ENCODE results near the gene SKOR2.

The SKOR2 gene, protein sequence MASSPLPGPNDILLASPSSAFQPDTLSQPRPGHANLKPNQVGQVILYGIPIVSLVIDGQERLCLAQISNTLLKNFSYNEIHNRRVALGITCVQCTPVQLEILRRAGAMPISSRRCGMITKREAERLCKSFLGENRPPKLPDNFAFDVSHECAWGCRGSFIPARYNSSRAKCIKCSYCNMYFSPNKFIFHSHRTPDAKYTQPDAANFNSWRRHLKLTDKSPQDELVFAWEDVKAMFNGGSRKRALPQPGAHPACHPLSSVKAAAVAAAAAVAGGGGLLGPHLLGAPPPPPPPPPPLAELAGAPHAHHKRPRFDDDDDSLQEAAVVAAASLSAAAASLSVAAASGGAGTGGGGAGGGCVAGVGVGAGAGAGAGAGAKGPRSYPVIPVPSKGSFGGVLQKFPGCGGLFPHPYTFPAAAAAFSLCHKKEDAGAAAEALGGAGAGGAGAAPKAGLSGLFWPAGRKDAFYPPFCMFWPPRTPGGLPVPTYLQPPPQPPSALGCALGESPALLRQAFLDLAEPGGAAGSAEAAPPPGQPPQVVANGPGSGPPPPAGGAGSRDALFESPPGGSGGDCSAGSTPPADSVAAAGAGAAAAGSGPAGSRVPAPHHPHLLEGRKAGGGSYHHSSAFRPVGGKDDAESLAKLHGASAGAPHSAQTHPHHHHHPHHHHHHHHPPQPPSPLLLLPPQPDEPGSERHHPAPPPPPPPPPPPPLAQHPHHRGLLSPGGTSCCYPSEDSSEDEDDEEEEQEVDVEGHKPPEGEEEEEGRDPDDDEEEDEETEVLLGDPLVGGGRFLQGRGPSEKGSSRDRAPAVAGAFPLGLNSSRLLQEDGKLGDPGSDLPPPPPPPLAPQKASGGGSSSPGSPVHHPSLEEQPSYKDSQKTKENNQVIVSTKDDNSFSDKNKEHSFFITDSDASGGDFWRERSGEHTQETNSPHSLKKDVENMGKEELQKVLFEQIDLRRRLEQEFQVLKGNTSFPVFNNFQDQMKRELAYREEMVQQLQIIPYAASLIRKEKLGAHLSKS

DNA sequence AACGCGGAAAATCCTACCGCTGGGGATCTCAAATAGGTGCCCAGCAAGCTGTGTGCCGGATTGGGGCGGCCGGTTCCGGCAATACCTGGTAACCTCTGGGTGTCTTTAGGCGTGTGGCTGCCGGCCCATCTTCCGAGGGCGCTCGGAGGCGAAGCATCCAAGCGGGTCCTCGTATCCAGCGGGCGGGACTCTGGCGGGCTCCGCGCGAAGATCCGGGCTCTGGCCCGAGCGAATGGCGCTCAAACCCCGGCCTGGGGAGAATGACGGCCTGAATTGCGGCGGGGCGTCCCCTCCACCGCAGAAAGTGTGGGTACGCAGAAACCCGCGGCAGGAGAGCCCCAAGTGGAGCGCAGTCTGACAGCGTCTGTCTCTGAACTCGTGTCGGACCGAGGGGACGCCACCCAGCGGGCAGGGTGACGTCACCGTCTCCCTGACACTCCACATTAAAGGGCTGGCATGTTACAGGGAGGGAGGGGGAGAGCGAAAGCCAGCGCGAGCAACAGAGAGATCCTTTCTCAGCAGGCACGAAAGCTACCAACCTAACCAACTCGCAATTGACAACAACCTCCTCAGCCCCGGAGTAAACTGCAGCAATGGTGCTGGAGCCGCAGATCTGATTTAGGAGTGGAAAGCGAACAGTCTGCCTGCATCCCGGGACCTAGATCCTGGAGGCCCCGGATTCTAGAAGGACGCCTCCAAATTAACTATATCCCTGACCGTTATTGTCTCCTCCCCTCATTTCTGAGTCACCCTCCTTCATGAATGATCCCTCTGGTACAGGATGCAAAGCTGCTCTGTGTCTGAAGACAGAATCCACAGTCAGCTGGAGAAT, at the start of gene SKOR2:
Gene SKOR2 (minus strand): TSS at position 372 of the 832 bp plus-strand sequence. CDS start 2,477 bp downstream, outside the sequence.
- no peak for DNase-seq

DNA sequence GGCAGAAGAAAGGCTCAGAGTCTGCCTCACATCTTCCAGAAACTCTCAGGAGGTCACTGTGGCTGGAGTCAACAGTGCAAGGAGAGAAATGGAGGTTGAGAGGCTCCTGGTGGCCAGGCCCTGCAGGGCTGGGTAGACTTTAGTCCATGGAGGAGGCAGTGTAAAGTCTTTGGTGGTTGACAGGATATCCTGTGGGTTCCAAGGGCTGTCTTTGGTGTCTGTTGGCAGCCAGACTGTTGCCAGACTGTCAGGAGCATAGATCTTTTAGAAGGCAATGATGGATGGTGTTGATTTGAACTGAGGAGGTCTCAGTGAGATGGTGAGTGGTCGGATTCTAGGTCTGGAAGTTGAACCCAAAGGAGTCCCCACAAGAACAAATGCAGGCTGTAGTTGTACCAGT, 45.0 kb upstream of the SKOR2 start:
- no peak for DNase-seq

DNA sequence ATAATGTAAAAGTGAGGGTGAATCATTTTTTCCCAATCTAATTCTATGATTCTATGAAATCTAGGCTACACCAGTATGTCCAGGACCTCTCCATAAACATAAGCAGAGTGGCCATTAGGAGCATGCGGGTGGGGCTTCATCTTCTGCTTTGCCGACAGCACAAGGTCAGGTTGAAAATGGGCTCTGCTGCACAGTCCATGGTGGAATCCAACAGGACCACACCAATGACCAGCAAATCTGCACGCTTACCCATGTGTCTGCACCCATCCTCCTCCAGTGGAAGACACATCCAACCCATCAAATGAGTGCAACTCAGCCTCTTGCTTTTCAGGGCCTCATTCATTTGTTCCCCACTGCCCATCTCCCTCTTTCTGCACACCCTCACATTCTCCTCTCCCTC, 43.3 kb upstream of the SKOR2 start:
- no peak for DNase-seq

DNA sequence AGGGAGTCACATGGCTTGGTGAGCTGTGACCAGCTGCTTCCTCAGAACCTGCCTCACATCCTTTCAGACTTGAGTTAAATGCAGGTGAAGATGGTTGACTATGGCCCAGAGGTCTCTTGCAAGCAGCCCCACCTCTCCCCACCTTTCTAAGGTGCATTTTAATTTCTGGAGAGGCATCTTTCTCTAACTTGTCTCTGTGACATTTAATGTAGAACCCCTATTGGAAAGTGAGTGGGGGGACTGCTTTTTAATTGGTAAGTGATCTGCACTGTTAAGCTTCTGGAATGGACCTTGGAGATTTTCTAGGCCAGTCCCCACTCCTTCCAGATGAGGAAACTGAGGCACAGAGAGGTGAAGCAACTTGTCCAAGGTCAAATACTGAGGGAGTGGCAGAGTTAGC, 37.3 kb upstream of the SKOR2 start:
- no peak for DNase-seq

DNA sequence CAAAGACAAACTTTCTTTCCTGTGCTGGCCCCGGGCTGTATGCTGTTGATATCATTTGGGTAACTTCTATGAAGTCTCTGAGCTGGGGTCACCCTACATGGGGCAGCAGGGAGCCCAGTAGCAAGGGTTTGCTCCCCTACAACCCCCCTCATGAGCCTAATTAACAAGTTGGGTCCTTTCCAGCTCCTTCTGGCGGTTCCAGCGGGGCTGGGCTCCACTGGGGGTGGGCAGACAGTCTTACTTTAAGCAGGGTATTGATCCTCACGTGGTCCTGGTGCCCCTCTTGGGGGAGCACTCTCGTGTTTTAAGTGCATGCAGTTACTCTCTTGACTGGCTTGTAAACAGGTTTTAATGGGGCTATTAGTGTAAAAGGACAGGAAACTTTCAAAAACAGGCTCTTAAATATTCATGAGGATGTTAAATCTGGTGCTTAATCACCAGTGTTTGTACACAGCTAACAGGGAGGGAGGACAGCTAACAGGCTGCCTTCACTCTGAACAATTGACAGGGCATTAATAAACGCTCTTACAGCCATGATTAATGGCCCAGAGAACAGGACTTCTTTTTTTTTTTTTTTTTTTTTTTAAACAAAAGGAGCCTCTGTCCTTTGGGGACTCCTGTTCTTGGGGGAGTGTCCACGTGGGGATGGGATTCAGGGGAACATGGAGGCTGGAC, 36.6 kb upstream of the SKOR2 start:
- no peak for DNase-seq

DNA sequence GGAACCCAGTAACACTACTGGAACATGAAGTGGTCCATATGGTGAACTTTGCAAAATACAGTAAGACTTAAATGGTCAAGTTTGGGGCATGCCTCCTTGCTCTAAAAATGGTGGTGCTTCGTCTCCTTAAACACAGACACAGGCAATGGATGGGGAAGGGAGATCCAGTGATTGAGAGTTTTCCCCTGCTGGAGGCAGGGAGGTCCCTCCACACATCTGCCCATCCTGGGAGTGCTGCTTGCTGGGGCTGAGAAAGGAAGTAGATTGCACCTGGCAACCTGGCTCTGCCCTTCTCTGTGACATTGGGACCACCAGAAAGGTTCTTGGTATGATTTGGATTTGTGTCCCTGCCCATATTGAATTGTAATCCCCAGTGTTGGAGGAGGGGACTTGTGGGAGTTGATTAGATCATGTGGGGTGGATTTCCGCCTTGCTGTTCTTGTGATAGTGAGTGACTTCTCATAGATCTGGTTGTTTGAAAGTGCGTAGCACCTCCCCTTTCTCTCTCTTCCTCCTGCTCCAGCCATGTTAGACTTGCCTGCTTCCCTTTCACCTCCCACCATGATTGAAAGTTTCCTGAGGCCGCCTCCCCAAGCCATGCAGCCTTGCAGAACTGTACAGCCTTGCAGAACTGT, 35.4 kb upstream of the SKOR2 start:
- no peak for DNase-seq

DNA sequence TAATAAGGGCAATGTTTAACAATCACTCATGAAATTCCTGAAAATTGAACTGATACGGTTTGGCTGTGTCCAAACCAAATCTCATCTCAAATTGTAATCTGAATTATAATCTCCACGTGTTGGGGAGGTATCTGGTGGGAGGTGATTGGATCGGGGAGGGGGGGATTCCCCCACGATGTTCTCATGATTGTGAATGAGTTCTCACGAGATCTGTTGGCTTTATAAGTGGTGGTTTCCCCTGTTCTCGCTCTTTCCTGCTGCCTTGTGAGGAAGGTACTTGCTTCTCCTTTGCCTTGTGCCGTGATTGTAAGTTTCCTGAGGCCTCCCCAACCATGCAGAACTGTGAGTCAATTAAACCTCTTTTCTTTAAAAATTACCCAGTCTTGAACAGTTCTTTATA, 34.0 kb upstream of the SKOR2 start:
- no peak for DNase-seq

DNA sequence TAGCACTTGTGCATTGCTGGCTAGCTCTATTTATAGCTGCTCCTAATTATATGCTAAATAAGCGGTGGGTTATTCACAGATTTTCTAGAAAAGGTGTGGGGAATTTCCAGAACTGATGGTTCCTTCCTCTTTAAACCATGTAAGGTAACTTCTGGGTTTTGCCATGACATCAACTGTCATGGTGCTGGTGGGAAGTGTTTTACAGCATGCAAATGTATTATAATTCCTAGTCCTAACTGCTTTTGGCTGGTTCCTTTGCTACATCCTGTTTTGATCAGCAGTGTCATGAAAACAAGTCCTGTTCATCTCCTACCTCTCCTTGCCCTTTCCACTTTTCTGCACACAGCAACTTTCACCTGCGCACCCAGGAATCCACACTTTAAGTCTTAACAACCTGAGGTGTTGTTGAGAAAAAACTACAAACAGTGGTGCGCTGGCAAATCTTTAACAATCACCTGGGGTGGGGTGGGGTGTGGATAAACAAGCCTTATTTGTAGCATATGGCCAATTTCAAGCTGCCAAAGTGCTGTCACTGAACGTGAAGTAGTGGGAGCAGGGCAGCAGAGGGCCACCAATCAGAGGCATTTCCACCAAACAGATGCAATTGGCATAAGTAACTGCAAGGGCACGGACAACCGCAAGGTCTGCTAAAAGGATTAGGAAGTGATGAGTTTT, 33.4 kb upstream of the SKOR2 start:
- DNase-seq, result no peak

DNA sequence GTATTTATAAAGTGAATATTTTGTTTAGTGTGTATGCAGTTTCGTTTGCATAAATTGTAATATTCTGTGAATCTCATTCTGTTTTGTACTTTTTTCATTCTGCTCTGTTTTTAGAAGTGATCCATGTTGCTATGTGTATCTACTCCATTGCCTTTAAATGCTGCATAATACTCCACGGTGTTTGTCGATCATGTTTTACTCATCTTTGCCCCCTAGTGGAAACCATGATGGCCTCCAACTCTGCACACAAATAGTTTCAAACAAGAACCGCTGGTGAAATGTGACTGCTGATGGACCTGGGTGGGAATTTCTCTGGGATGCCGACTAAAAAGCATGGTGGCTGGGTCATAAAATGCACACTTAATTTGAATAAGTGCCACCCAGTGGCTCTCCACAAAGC, 32.0 kb upstream of the SKOR2 start:
- DNase-seq, result no peak

DNA sequence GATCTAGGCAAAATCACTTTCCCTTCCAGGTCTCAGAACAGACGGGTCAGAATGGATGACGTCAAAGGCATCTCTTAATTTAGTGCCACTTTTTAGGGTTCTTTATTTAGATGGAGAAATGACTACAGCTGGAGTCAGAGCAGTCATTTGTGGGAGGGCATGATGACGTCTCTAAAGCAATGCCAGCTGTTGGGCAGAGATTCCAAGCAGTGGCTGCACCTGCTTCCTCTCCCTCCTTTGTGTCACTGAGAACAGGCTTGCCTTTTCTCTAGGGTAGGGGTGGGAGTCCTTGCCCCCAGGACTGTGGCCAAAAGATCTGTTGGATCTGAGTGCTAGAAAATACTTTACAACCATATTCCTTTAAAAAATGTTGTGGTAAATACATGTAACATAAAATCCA, 28.7 kb upstream of the SKOR2 start:
- DNase-seq, result no peak

DNA sequence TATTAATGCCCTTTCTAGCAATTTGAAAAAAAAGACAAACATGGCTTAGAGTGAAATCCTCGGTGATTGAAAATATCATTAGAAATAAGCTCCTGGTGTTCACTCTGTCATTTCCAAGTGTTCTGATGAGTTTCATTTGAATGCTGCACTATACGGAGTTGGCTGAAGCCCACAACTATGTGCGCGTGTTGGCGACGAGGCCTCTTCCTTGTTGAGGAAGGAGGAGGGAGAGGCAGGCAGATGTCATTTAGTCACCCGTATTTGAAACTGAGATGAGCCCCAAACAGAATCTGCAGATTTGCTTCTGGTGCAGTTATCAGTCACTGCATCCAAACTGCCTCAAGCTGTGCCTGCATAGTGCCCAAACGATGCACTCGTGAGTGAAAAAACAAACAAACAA, 23.5 kb upstream of the SKOR2 start:
- DNase-seq, result no peak

DNA sequence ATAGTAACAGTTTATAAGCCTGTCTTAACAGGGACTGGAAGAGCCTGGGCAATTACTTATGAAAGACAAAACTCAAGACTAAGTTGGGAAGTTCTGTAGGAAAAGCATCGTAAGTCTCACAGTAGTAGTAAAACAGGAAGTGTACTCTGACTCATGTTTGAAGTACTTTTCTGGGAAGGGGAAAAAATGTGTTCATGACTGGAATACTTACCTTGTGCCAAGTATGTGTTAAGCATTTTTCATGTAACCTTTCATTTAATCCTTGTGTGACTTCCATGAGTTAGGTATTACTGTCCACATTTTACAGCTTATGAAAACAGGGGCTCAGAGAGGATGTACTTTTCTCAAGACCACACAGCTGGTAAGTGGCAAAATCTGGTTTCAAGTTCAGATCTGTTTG, 13.7 kb upstream of the SKOR2 start:
- DNase-seq, result no peak

DNA sequence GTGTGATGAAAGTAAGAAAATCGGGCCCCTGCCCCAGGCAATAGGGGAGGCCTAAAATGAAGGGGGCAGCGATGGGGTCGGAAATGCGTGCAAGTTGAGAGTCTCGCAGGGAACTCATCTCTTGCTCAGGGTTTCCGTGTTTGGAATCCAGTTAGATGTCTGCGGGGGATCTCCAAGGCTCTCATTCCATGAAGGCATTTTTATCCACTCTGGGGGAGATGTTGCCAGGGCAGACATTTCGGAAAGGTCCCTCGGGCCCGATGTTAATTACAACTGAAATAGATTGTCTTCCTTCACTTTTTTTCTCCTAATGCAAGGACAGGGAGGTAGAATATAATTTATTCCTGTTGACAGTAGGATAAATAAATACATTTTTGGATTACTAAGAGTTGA, 12.8 kb upstream of the SKOR2 start:
- DNase-seq, result no peak

DNA sequence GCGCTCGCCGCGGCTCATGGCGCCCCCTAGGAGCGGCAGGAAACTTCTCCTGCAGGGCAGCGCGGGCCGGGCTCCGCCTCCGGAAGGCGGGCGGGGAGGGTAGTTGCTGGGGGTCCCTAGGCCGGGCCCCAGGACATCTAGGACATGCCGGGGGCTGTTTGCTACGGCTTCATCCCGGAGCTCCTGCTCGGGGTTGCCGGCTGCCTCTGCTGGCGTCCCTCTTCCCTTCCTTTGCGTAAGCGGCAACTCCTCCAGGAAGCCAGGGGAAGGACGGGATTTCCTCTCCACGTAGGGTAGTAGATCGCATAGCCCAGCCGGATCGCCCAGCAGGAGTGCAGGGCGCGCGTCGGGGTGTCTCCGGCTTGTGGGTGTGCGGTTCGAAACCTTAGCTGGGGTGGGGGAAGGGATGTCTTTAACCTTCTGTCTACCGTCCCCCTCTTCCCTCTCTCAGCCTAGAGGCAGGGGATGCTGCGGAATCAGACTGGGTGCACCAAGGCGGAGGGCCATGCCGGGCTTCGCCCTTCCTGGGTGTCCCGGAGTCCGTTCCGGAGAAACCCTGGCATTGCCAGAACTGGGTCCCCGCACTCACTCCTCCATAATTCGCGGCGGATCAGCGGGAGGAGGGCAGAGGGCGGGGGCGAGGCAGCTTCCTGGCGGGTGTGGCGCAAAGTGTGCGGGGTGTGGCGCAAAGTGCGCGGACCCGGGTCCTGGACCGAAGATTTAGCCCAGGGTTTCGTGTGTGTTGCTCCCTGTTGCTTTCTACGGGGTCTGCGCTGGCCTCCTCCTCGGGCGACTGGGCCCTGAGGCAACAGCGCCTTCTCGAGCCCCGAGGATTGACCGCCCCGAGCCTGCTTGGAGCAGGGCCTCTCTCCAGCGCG, 12.2 kb upstream of the SKOR2 start:
- DNase-seq, result no peak

DNA sequence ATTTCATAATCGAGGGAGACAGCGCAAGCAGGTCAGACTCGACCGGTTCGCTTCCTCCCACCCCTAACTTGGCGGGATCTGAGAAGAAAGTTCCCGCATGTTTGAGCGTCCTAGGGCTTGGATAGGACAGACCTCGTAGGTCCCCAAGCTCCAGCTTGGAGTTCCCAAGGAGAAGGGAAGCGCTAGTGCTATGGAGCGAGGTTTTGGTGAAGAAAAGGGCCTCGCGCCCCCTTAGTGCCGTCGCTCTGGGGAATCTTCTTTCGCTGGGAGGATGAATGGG, 11.6 kb upstream of the SKOR2 start:
- no peak for DNase-seq

DNA sequence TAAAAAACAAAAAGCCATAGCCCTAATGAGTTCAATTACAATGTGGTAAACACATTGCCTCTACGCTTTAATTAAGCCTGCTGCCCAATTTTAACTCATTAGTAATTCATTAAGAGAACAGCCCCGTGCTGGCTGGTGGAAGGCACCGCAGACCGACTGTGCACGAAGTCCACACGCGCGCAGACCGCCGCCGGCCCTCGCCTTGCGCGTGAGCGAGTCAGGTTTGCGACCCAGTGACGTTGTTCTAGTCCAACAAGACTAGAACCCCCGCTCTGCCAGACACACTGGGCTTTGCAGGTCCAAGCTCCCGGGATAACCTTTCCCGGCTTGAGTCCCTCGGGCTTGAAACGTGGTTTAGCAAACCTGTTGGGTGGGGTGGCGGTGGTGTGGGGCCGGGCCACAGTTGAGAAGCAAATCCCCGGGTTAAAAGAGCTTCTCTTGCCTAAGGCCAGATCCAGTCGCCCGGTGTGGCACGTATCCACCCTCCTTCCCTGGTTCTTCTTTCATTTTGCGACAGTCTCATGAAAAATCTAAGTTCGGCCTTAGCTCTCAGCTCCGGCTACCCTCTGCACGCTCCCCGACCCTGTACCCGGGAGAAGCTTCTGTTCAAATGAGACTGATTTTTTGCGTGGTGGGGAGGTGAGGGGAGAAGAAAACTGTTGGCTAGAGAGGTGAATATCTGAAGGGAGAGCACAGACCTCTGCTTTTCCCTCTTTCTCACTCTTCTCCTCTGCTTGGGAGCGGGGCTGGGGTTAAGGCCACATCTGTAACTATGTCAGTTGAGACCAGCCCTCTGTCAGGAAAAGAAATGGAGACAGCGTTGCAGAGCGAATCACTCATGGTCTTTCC, 11.1 kb upstream of the SKOR2 start:
- DNase-seq, result no peak

DNA sequence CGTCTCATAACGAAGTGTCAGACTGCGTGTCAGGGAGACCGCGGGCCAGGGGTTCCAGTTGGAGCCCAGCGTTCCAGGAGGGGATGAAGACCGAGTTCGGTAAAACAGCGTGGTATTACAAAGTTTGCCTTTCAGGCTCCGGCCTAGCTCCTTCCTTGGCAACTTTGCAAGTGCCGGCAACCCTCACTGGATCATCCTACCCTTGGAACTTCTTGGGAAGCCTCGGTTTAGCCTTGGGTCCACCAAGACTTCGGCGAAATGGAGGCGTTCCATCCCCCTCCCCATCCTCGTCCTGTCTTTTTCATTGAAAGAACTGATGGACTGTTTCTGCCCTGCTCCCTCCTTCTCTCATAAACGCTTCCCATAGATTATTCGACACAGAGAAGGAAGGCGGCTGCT, 10.4 kb upstream of the SKOR2 start:
- no peak for DNase-seq

DNA sequence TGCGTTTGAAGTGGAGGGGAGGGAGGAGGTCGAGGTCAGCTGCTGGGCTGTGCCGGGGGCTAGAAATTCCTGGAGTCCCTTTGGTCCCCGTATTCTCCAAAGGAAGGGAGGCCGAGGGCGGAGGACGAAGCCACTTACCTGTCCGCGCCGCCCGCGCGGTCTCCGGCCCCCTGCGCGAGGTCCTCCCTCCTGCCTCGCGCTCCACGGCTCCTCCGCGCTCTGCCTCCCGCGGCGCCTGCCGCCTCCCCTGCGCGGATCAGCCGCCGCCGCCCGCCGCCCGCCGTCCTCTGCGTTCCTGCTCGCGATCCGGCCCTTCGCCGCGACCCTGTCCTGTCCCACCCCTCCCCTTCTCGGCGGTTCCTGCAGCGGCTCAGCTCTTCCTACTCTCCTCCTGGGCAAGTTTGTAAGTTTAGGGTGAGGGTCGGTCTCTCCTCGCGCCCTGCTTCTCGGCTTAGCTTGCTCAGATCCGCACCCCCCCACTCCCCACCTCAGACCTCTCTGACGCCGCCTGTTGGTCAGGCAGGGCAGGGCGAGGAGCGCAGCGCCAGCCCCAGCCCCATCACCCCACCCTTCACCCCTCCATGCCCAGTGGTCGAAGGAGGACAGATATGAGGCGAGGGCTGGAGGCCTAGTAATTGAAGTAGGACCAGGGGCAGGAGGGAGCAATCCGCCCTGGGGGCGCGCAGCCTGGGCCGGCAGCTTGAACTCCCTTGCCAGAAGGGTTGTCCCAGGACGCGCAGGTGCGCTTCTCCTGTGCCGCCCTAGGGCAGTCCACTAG, 9.7 kb upstream of the SKOR2 start:
- DNase-seq, result no peak
